Karpas-422 (cell line): ENCODE results near the gene PSMB7. TPM values are rescaled to one million over a fixed set of nuclear protein-coding genes. Genes with fewer than 3 reads are reported as not detected.

Experiments
- DNase-seq: peaks from one replicate; pipeline ENCODE4 v3.0.0-alpha.2; 2015
- H2AFZ ChIP-seq: fragments of 200-600 bp; sonication (generic); 2 replicates; pipeline ENCODE4 v1.6.1; 2014; ENCODE audit warnings: antibody characterized with exemption, low read length, mixed read lengths
- H3K27ac ChIP-seq: fragments of 200-600 bp; sonication (generic); 2 replicates; pipeline ENCODE4 v1.5.1; 2014; ENCODE audit warnings: mild to moderate bottlenecking, low read length, moderate library complexity
- H3K27me3 ChIP-seq: fragments of 200-600 bp; sonication (generic); 2 replicates; pipeline ENCODE4 v1.6.1; 2014; ENCODE audit warnings: low read length, mixed read lengths
- H3K36me3 ChIP-seq: fragments of 200-600 bp; sonication (generic); 2 replicates; pipeline ENCODE4 v1.6.1; 2014; ENCODE audit warnings: low read length, mixed read lengths; ENCODE audit not compliant: insufficient read depth
- H3K4me1 ChIP-seq: fragments of 200-600 bp; sonication (generic); 2 replicates; pipeline ENCODE4 v1.6.1; 2014; ENCODE audit warnings: mild to moderate bottlenecking, low read length, mixed read lengths
- H3K4me2 ChIP-seq: fragments of 200-600 bp; sonication (generic); 2 replicates; pipeline ENCODE4 v1.6.1; 2014; ENCODE audit warnings: low read length, low read depth, mild to moderate bottlenecking; ENCODE audit not compliant: poor library complexity, severe bottlenecking
- H3K4me3 ChIP-seq: fragments of 200-600 bp; sonication (generic); 2 replicates; pipeline ENCODE4 v1.5.1; 2014; ENCODE audit warnings: mild to moderate bottlenecking, antibody characterized with exemption, low read length, mixed read lengths
- H3K79me2 ChIP-seq: fragments of 200-600 bp; sonication (generic); 2 replicates; pipeline ENCODE4 v1.6.1; 2014; ENCODE audit warnings: mild to moderate bottlenecking, low read length, mixed read lengths
- H3K9ac ChIP-seq: fragments of 200-600 bp; sonication (generic); 2 replicates; pipeline ENCODE4 v1.6.0; 2014; ENCODE audit warnings: low read length
- H3K9me2 ChIP-seq: fragments of 200-600 bp; sonication (generic), shearing (Covaris generic); replicated peaks from 2 replicates; pipeline ENCODE4 v1.6.0; 2014; ENCODE audit warnings: mild to moderate bottlenecking, low read length, moderate library complexity; ENCODE audit not compliant: insufficient read depth
- H3K9me3 ChIP-seq: fragments of 300-700, 200-600 bp; sonication (generic); 2 replicates; pipeline ENCODE4 v1.6.1; 2014; ENCODE audit warnings: low read length, mixed read lengths
- H4K20me1 ChIP-seq: fragments of 200-600 bp; sonication (generic); 2 replicates; pipeline ENCODE4 v1.6.1; 2014; ENCODE audit warnings: mild to moderate bottlenecking, antibody characterized with exemption, low read length, low read depth; ENCODE audit not compliant: insufficient read depth
- total RNA-seq: library from RNA; depleted of rRNA; stranded (reverse); fragments of >200 nt; shearing (Covaris generic); gene quantifications from 2 replicates; pipeline ENCODE4 v1.2.3, GENCODE V29; 2014; ENCODE audit warnings: low replicate concordance

PSMB7 gene
- total RNA-seq, 1 experiment from 2014 or later, result 119 TPM

GRCh38 chr9:124340219-124341069 is 74.8 kb downstream of the PSMB7 start:
- H3K36me3 ChIP-seq, result peaks cover 35% of the 10 kb centered on the region; the same call in 1 of the 2 replicates
- no peaks in the 10 kb centered on the region for H3K9me2 ChIP-seq
- H3K79me2 ChIP-seq, result no peaks in the 10 kb centered on the region
- H4K20me1 ChIP-seq, result no peaks in the 10 kb centered on the region; the same call in 1 of the 2 replicates
- no peak overlapping the region for H3K9ac ChIP-seq
- no peaks in the 10 kb centered on the region for H3K4me1 ChIP-seq
- H3K4me3 ChIP-seq, result no peak overlapping the region
- no peak overlapping the region for H2AFZ ChIP-seq
- H3K4me2 ChIP-seq, result no peak overlapping the region
- no peaks in the 10 kb centered on the region for H3K27me3 ChIP-seq
- H3K27ac ChIP-seq, result no peak overlapping the region
- no peaks in the 10 kb centered on the region for H3K9me3 ChIP-seq
- no peak for DNase-seq

DNA sequence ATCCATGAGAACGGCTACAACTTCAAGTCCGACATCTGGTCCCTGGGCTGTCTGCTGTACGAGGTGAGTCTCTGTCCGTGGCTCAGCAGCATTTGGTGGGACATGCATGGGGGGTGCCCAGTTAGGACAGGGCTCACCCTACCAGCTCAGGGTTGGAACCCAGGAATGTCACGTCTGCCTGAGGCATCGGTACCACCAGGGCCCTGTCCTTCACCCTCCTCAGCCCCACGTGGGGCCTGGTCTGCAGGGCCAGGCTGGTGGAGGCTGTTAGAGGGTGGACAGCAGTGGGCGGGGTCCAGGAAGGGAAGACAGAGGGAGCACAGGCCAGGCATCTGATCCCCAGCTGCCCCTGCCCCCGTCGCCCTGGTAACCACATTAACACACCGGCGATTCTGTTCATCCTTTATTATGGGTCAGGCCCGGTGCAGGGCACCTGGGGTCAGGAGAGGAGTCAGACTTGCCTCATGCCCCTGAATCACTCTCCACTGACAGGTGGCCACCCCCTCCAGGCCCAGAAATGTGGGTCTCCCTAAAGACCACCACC is 75.6 kb downstream of the PSMB7 start:
- Histone ChIP-seq H3K79me2 (no peaks in the 10 kb centered on the region), H2AFZ (no peak overlapping the region), H3K9ac (no peak overlapping the region), H4K20me1 (no peaks in the 10 kb centered on the region; the same call in 1 of the 2 replicates), H3K4me1 (no peaks in the 10 kb centered on the region), H3K27me3 (no peaks in the 10 kb centered on the region), H3K36me3 (peaks cover 36% of the 10 kb centered on the region; the same call in 1 of the 2 replicates), H3K4me2 (no peak overlapping the region), H3K9me3 (no peaks in the 10 kb centered on the region), H3K4me3 (no peak overlapping the region), H3K9me2 (no peaks in the 10 kb centered on the region), H3K27ac (no peak overlapping the region)
- DNase-seq, result no peak

DNA sequence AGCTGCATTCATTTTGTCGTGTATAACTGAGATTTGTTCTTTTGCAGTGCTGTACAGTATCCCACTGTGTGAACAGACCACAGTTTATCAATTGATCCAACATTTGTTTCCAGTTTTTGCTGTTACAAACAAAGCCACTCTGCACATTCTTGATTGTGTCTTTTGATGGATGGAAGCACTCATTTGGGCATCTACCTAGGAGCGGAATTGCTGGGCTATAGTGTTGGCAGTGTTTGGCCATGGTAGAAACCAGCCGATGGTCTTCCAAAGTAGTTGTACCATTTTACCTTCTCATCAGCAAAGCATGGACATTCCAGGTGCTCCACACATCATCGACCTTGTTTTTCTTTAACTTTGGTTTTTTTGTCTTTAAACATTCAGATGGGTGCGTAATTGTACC is 77.7 kb downstream of the PSMB7 start:
- H3K9me2 ChIP-seq, result no peaks in the 10 kb centered on the region
- no peak for DNase-seq
- H3K4me2 ChIP-seq, result no peak overlapping the region
- no peak overlapping the region for H3K9ac ChIP-seq
- no peak overlapping the region for H2AFZ ChIP-seq
- H3K79me2 ChIP-seq, result no peaks in the 10 kb centered on the region
- no peak overlapping the region for H3K27ac ChIP-seq
- no peaks in the 10 kb centered on the region for H3K9me3 ChIP-seq
- peaks cover 30% of the 10 kb centered on the region; the same call in 1 of the 2 replicates for H3K36me3 ChIP-seq
- H3K4me3 ChIP-seq, result no peak overlapping the region
- H3K27me3 ChIP-seq, result no peaks in the 10 kb centered on the region
- H4K20me1 ChIP-seq, result no peaks in the 10 kb centered on the region; the same call in 1 of the 2 replicates
- no peaks in the 10 kb centered on the region for H3K4me1 ChIP-seq

GRCh38 chr9:124335320-124335707 is 79.9 kb downstream of the PSMB7 start:
- H3K79me2 ChIP-seq, result no peaks in the 10 kb centered on the region
- no peak overlapping the region for H3K27ac ChIP-seq
- no peaks in the 10 kb centered on the region for H3K4me1 ChIP-seq
- no peak overlapping the region for H3K4me3 ChIP-seq
- peaks cover 41% of the 10 kb centered on the region for H3K36me3 ChIP-seq
- no peaks in the 10 kb centered on the region for H3K9me2 ChIP-seq
- peaks cover 3% of the 10 kb centered on the region; the same call in 1 of the 2 replicates for H4K20me1 ChIP-seq
- no peaks in the 10 kb centered on the region for H3K9me3 ChIP-seq
- H2AFZ ChIP-seq, result no peak overlapping the region
- H3K4me2 ChIP-seq, result no peak overlapping the region
- no peak for DNase-seq
- no peak overlapping the region for H3K9ac ChIP-seq
- no peaks in the 10 kb centered on the region for H3K27me3 ChIP-seq

- H3K9ac ChIP-seq, result no peak overlapping the region
- no peak overlapping the region for H2AFZ ChIP-seq
- H3K27me3 ChIP-seq, result no peaks in the 10 kb centered on the region
- no peaks in the 10 kb centered on the region for H3K4me1 ChIP-seq
- H3K4me3 ChIP-seq, result no peak overlapping the region
- no peaks in the 10 kb centered on the region for H3K9me3 ChIP-seq
- H3K79me2 ChIP-seq, result no peaks in the 10 kb centered on the region
- no peak overlapping the region for H3K27ac ChIP-seq
- H3K9me2 ChIP-seq, result no peaks in the 10 kb centered on the region
- H4K20me1 ChIP-seq, result peaks cover 3% of the 10 kb centered on the region; the same call in 1 of the 2 replicates
- no peak overlapping the region for H3K4me2 ChIP-seq
- no peak for DNase-seq
- peaks cover 43% of the 10 kb centered on the region for H3K36me3 ChIP-seq
Observed at GRCh38 chr9:124334568-124335319, 80.5 kb downstream of the PSMB7 start.

GRCh38 chr9:124333203-124333579 is 82.1 kb downstream of the PSMB7 start:
- Histone ChIP-seq H3K36me3 (peaks cover 44% of the 10 kb centered on the region), H3K27me3 (no peaks in the 10 kb centered on the region), H3K9ac (no peak overlapping the region), H2AFZ (no peak overlapping the region), H4K20me1 (peaks cover 13% of the 10 kb centered on the region; the same call in 1 of the 2 replicates), H3K79me2 (no peaks in the 10 kb centered on the region), H3K4me3 (no peak overlapping the region), H3K9me3 (no peaks in the 10 kb centered on the region), H3K9me2 (no peaks in the 10 kb centered on the region), H3K27ac (no peak overlapping the region), H3K4me1 (no peaks in the 10 kb centered on the region), H3K4me2 (no peak overlapping the region)
- DNase-seq, result no peak

GRCh38 chr9:124332361-124333202 is 82.7 kb downstream of the PSMB7 start:
- Histone ChIP-seq H4K20me1 (peaks cover 15% of the 10 kb centered on the region; the same call in 1 of the 2 replicates), H3K9me3 (no peaks in the 10 kb centered on the region), H3K27ac (no peak overlapping the region), H3K4me1 (no peaks in the 10 kb centered on the region), H3K9ac (no peak overlapping the region), H3K79me2 (no peaks in the 10 kb centered on the region), H3K9me2 (no peaks in the 10 kb centered on the region), H3K4me3 (no peak overlapping the region), H2AFZ (no peak overlapping the region), H3K4me2 (no peak overlapping the region), H3K27me3 (no peaks in the 10 kb centered on the region), H3K36me3 (peaks cover 40% of the 10 kb centered on the region)
- no peak for DNase-seq
